ENCODE results near the gene INIP. TPM values are rescaled to one million over a fixed set of nuclear protein-coding genes. Genes with fewer than 3 reads are reported as not detected.

The INIP gene
- total and polyA plus RNA-seq, 2 experiments from 2014 or later, result 18.5 to 33.4 TPM

GRCh38 chr9:112640311-112640710 is 77.6 kb downstream of the INIP start:
- no peak overlapping the region for H3K4me2 ChIP-seq (ENCODE audit: unreplicated experiment)
- H3K79me2 ChIP-seq (ENCODE audit: insufficient read depth), result no peaks in the 10 kb centered on the region
- H3K27me3 ChIP-seq (replicated peaks; ENCODE audit: insufficient read depth), result no peaks in the 10 kb centered on the region
- H3K36me3 ChIP-seq (ENCODE audit: low read depth), result no peaks in the 10 kb centered on the region
- no peaks in the 10 kb centered on the region for H4K20me1 ChIP-seq (ENCODE audit: insufficient read depth)
- H3K9me2 ChIP-seq (ENCODE audit: insufficient read depth), result no peaks in the 10 kb centered on the region
- in situ Hi-C loops (cut with MboI), result no loop called here
- no peak overlapping the region for H3K9ac ChIP-seq
- H3K4me3 ChIP-seq, result no peak overlapping the region
- H3F3A ChIP-seq (ENCODE audit: insufficient read depth), result no peaks in the 10 kb centered on the region
- H3K27ac ChIP-seq, result no peak overlapping the region
- H2AFZ ChIP-seq, result no peak overlapping the region
- no peaks in the 10 kb centered on the region for H3K9me3 ChIP-seq (ENCODE audit: low read depth)
- 91 to 98% methylated on average over 4 of the region's 4 CpGs for WGBS, 2 experiments (ENCODE audit: low coverage in 1 of 2, low lambda C conversion rate in 2 of 2, missing lambda C conversion rate in 2 of 2)
- H3K4me1 ChIP-seq (ENCODE audit: insufficient read depth), result peaks cover 5% of the 10 kb centered on the region; the same call in 1 of the 2 replicates
- DNase-seq, result no peak
- no peak for TF ChIP-seq EZH2phosphoT487 (IDR thresholded peaks at IDR 0.05; ENCODE audit: insufficient read depth, low read depth)
- TF ChIP-seq EZH2 (IDR thresholded peaks at IDR 0.05; ENCODE audit: insufficient read depth, poor library complexity, severe bottlenecking), result no peak

Other genes starting within 250 kb of the INIP start
- gene KIAA1958, start 231.3 kb downstream of the INIP start, total RNA-seq (2014; rRNA removed; shearing (Covaris generic)), result 4.7 and 7.7 TPM in 2 replicates
- gene KIAA1958, start 231.3 kb downstream of the INIP start, polyA plus RNA-seq (2016; fragmentation: Nextera tagmentation; extraction: Ambion mirVana), result 7.2 and 7.8 TPM in 2 replicates
- gene SNX30, start 32.6 kb upstream of the INIP start, total RNA-seq (2014; rRNA removed; shearing (Covaris generic)), result 26.7 and 31.2 TPM in 2 replicates
- 7.1 and 8.5 TPM in 2 replicates for gene SNX30, start 32.6 kb upstream of the INIP start, polyA plus RNA-seq (2016; fragmentation: Nextera tagmentation; extraction: Ambion mirVana)
- gene SLC46A2, start 172.8 kb upstream of the INIP start, total RNA-seq (2014; rRNA removed; shearing (Covaris generic)), result not detected in 2 replicates
- gene SLC46A2, start 172.8 kb upstream of the INIP start, polyA plus RNA-seq (2016; fragmentation: Nextera tagmentation; extraction: Ambion mirVana), result 0.10 TPM in 1 of 2 replicates, not detected in the other

Data from GM23248 (cell line).